Natural killer cell (primary cell): ENCODE data around the gene SLC39A9. TPM values are rescaled to one million over a fixed set of nuclear protein-coding genes. Genes with fewer than 3 reads are reported as not detected.

Experiments used
- ATAC-seq, 3 donors: fragments of 150-1000 bp in 2 of 3; fragments of 200-7000 bp in 1 of 3; cut with Tn5 transposase; 1 replicate in 1 of 3; 2 replicates in 2 of 3; pipeline ENCODE4 v1.10.0; 2021; ENCODE audit warnings: mild to moderate bottlenecking in 2 of 3, moderate library complexity in 2 of 3
- DNase-seq, 2 donors: peaks; one replicate each; pipeline versions ENCODE4 v3.0.0 to v3.0.0-alpha.2; 2013 to 2021; ENCODE audit warnings: mixed read lengths in 1 of 2
- H3K27ac ChIP-seq: one replicate; pipeline ENCODE4 v1.5.1; 2013; ENCODE audit warnings: mild to moderate bottlenecking, low read length
- H3K27me3 ChIP-seq: one replicate; pipeline ENCODE4 v1.6.1; 2013; ENCODE audit warnings: low read length; ENCODE audit not compliant: control insufficient read depth, insufficient read depth
- H3K36me3 ChIP-seq: one replicate; pipeline ENCODE4 v1.6.1; 2013; ENCODE audit warnings: low read length; ENCODE audit not compliant: control insufficient read depth, insufficient read depth
- H3K4me1 ChIP-seq: one replicate; pipeline ENCODE4 v1.6.1; 2013; ENCODE audit warnings: low read length; ENCODE audit not compliant: control insufficient read depth, insufficient read depth
- H3K4me3 ChIP-seq: one replicate; pipeline ENCODE4 v1.5.1; 2013; ENCODE audit warnings: low read length
- H3K9me3 ChIP-seq: one replicate; pipeline ENCODE4 v1.6.1; 2013; ENCODE audit warnings: low read length; ENCODE audit not compliant: control insufficient read depth, insufficient read depth
- H3K27ac Mint-ChIP-seq, 2 donors: one replicate each; pipeline ENCODE4 v1.8.0; 2022; ENCODE audit warnings: mild to moderate bottlenecking in 2 of 2, mixed read lengths in 2 of 2, moderate library complexity in 1 of 2
- H3K27me3 Mint-ChIP-seq, 2 donors: one replicate each; pipeline ENCODE4 v1.8.0; 2022; ENCODE audit warnings: low read depth in 2 of 2, mixed read lengths in 2 of 2
- H3K36me3 Mint-ChIP-seq: one replicate; pipeline ENCODE4 v1.8.0; 2022; ENCODE audit warnings: mixed read lengths
- H3K4me1 Mint-ChIP-seq, 2 donors: one replicate each; pipeline ENCODE4 v1.8.0; 2022; ENCODE audit warnings: mixed read lengths in 2 of 2
- H3K4me3 Mint-ChIP-seq: one replicate; pipeline ENCODE4 v1.8.0; 2022; ENCODE audit warnings: mild to moderate bottlenecking, moderate library complexity, mixed read lengths
- H3K9me3 Mint-ChIP-seq, 2 donors: one replicate each; pipeline ENCODE4 v1.8.0; 2022; ENCODE audit warnings: mixed read lengths in 2 of 2
- CTCF ChIP-seq: fragments of 200-600 bp; IDR thresholded peaks from one replicate; pipeline ENCODE4 v1.8.0; 2022; ENCODE audit warnings: antibody characterized with exemption
- WGBS: methylation state at CpG from one replicate; pipeline ENCODE4 v1.1.7; 2013; ENCODE audit warnings: missing lambda C conversion rate; ENCODE audit not compliant: insufficient coverage; 5-methylcytosine and 5-hydroxymethylcytosine counted together
- intact Hi-C: fragments of 100-400 bp; cut with micrococcal nuclease; formaldehyde crosslinking; loops from one replicate; pipeline ENCODE4 v1.14.2; 2022
- total RNA-seq, 4 donors: library from RNA; stranded (reverse); fragments of 120-200 nt in 1 of 4; gene quantifications; one replicate each; pipeline versions ENCODE4 v1.2.3 to v1.2.4, GENCODE V29; 2013 to 2022

The SLC39A9 gene
- total RNA-seq, 3 donors from 2014 or later (not counting 1 experiment from before 2014, with no cell fraction given): 30.9 to 34.6 (median 33.0) TPM

GRCh38 chr14:69370061-69370460, 28.4 kb upstream of the SLC39A9 start:
- Histone ChIP-seq H3K9me3 (no peaks in the 10 kb centered on the region), H3K36me3 (peaks cover 3% of the 10 kb centered on the region), H3K4me1 (no peaks in the 10 kb centered on the region), H3K27ac (no peak overlapping the region), H3K27me3 (no peaks in the 10 kb centered on the region), H3K4me3 (no peak overlapping the region)
- Mint-ChIP-seq H3K4me3 (no peak overlapping the region), H3K27ac (no peak overlapping the region), H3K36me3 (peaks cover under 1% of the 10 kb centered on the region), H3K9me3 (no peaks in the 10 kb centered on the region), H3K4me1 (peaks cover 0 to 4% of the 10 kb centered on the region in 2 donors), H3K27me3 (peaks cover 0 to 4% of the 10 kb centered on the region in 2 donors)
- no peak for TF ChIP-seq CTCF
- ATAC-seq (no peak), DNase-seq (no peak)
- WGBS: 80% methylated on average over 5 of the region's 5 CpGs
- intact Hi-C loops: no loop called here

GRCh38 chr14:69372146-69372545, 26.3 kb upstream of the SLC39A9 start:
- Histone ChIP-seq H3K4me3 (no peak overlapping the region), H3K27me3 (no peaks in the 10 kb centered on the region), H3K9me3 (no peaks in the 10 kb centered on the region), H3K27ac (no peak overlapping the region), H3K36me3 (peaks cover 19% of the 10 kb centered on the region), H3K4me1 (no peaks in the 10 kb centered on the region)
- ATAC-seq: no peak
- no peaks in the 10 kb centered on the region for H3K27me3 Mint-ChIP-seq
- no peaks in the 10 kb centered on the region for H3K9me3 Mint-ChIP-seq
- H3K36me3 Mint-ChIP-seq: peaks cover 16% of the 10 kb centered on the region
- WGBS: 100% methylated on average over 3 of the region's 3 CpGs
- no peak for DNase-seq
- H3K27ac Mint-ChIP-seq: no peak overlapping the region
- no peak for TF ChIP-seq CTCF
- no peak overlapping the region for H3K4me3 Mint-ChIP-seq
- intact Hi-C loops: no loop called here
- peaks cover 0 to 4% of the 10 kb centered on the region in 2 donors for H3K4me1 Mint-ChIP-seq

- TF ChIP-seq CTCF: no peak
- Mint-ChIP-seq H3K4me3 (no peak overlapping the region), H3K36me3 (peaks cover 16% of the 10 kb centered on the region), H3K27ac (no peak overlapping the region), H3K27me3 (no peaks in the 10 kb centered on the region), H3K9me3 (no peaks in the 10 kb centered on the region), H3K4me1 (peaks cover 0 to 4% of the 10 kb centered on the region in 2 donors)
- DNase-seq: no peak
- H3K9me3 ChIP-seq: no peaks in the 10 kb centered on the region
- no peak overlapping the region for H3K27ac ChIP-seq
- H3K4me1 ChIP-seq: no peaks in the 10 kb centered on the region
- intact Hi-C loops: no loop called here
- WGBS: 93% methylated on average over 1 of the region's 1 CpG
- no peak for ATAC-seq
- peaks cover 21% of the 10 kb centered on the region for H3K36me3 ChIP-seq
- no peak overlapping the region for H3K4me3 ChIP-seq
- H3K27me3 ChIP-seq: no peaks in the 10 kb centered on the region
Observed at GRCh38 chr14:69373104-69373503, 25.4 kb upstream of the SLC39A9 start.

- peaks cover 16% of the 10 kb centered on the region for H3K36me3 Mint-ChIP-seq
- ATAC-seq (no peak), DNase-seq (no peak)
- H3K9me3 Mint-ChIP-seq: no peaks in the 10 kb centered on the region
- Histone ChIP-seq H3K27me3 (no peaks in the 10 kb centered on the region), H3K27ac (no peak overlapping the region), H3K4me3 (no peak overlapping the region), H3K4me1 (no peaks in the 10 kb centered on the region), H3K36me3 (peaks cover 24% of the 10 kb centered on the region), H3K9me3 (no peaks in the 10 kb centered on the region)
- no peak for TF ChIP-seq CTCF
- intact Hi-C loops: no loop called here
- H3K27me3 Mint-ChIP-seq: no peaks in the 10 kb centered on the region
- no peak overlapping the region for H3K27ac Mint-ChIP-seq
- peaks cover 0 to 4% of the 10 kb centered on the region in 2 donors for H3K4me1 Mint-ChIP-seq
- H3K4me3 Mint-ChIP-seq: no peak overlapping the region
Observed at GRCh38 chr14:69374235-69374634, 24.3 kb upstream of the SLC39A9 start.
